Activated CD4-positive, alpha-beta T cell treated with anti-CD3 and anti-CD28 coated beads, Interleukin-2, Interleukin-6, amounts not matched to agents 100 ng/mL and 50 ng/mL, durations not matched to agents 16 hours and 8 hours (primary cell): Measurements from ENCODE around the gene NTRK2.

ENCODE experiments used
- DNase-seq: peaks from one replicate; pipeline ENCODE4 v3.0.0-alpha.2; 2020

The NTRK2 gene

GRCh38 chr9:84742261-84742660 lies 72.7 kb downstream of the NTRK2 start:
- DNase-seq: no peak

- DNase-seq: peak; percentile 62
Observed at GRCh38 chr9:84744195-84744594, 74.7 kb downstream of the NTRK2 start.

- DNase-seq: no peak
Observed at GRCh38 chr9:84744726-84745125, 75.2 kb downstream of the NTRK2 start.

GRCh38 chr9:84748112-84748511 lies 78.6 kb downstream of the NTRK2 start:
- DNase-seq: no peak

GRCh38 chr9:84750152-84750865 lies 80.8 kb downstream of the NTRK2 start:
- peak; percentile 45 for DNase-seq

- peak; percentile 45 for DNase-seq
Observed at GRCh38 chr9:84751921-84752320, 82.4 kb downstream of the NTRK2 start.

- DNase-seq: no peak
Observed at GRCh38 chr9:84754461-84754860, 84.9 kb downstream of the NTRK2 start.

GRCh38 chr9:84754881-84755280 lies 85.4 kb downstream of the NTRK2 start:
- DNase-seq: no peak

- DNase-seq: peak; percentile 51
Observed at GRCh38 chr9:84755380-84755779, 85.9 kb downstream of the NTRK2 start.

- no peak for DNase-seq
Observed at GRCh38 chr9:84756171-84756570, 86.6 kb downstream of the NTRK2 start.

GRCh38 chr9:84756731-84757130 lies 87.2 kb downstream of the NTRK2 start:
- DNase-seq: no peak

GRCh38 chr9:84758817-84759216 lies 89.3 kb downstream of the NTRK2 start:
- DNase-seq: no peak

GRCh38 chr9:84759300-84759750 lies 89.8 kb downstream of the NTRK2 start:
- DNase-seq: peak; percentile 80

- DNase-seq: no peak
Observed at GRCh38 chr9:84759804-84760203, 90.3 kb downstream of the NTRK2 start.

- DNase-seq: peak; percentile 71
Observed at GRCh38 chr9:84761137-84761808, 91.7 kb downstream of the NTRK2 start.

- no peak for DNase-seq
Observed at GRCh38 chr9:84772511-84772910, 103.0 kb downstream of the NTRK2 start.

GRCh38 chr9:84773022-84773421 lies 103.5 kb downstream of the NTRK2 start:
- no peak for DNase-seq

- no peak for DNase-seq
Observed at GRCh38 chr9:84775056-84775643, 105.6 kb downstream of the NTRK2 start.

GRCh38 chr9:84778570-84778969 lies 109.0 kb downstream of the NTRK2 start:
- no peak for DNase-seq

- no peak for DNase-seq
Observed at GRCh38 chr9:84779883-84780282, 110.4 kb downstream of the NTRK2 start.

- no peak for DNase-seq
Observed at GRCh38 chr9:84780385-84780784, 110.9 kb downstream of the NTRK2 start.

- peak; percentile 53 for DNase-seq
Observed at GRCh38 chr9:84781458-84781857, 111.9 kb downstream of the NTRK2 start.

- no peak for DNase-seq
Observed at GRCh38 chr9:84781931-84782866, 112.7 kb downstream of the NTRK2 start.
